Keratinocyte (primary cell): ENCODE results near the gene SPRTN. TPM values are rescaled to one million over a fixed set of nuclear protein-coding genes. Genes with fewer than 3 reads are reported as not detected.
A peak's percentile ranks its signal among the peaks of the same experiment; 100 is the strongest.

Experiments
- DNase-seq: peaks from one replicate; pipeline ENCODE4 v3.0.0-alpha.2; 2011; ENCODE audit warnings: low read depth, missing footprints, low spot score
- FAIRE-seq: peaks from 2 replicates; lab custom pipeline; 2011; peaks lifted over from hg19 to GRCh38; lab: Jason Lieb, UNC
- H2AFZ ChIP-seq: 2 replicates; pipeline ENCODE4 v1.6.0; 2012; ENCODE audit warnings: low read length, control low read depth, inconsistent platforms; ENCODE audit not compliant: control insufficient read depth
- H3K27ac ChIP-seq: 2 replicates; pipeline ENCODE4 v1.5.1; 2011; ENCODE audit warnings: low read length; ENCODE audit not compliant: control insufficient read depth, insufficient read depth
- H3K27me3 ChIP-seq: 3 replicates; pipeline ENCODE4 v1.6.0; 2011; ENCODE audit warnings: low read length; ENCODE audit not compliant: control insufficient read depth, insufficient read depth; ENCODE audit errors: extremely low read depth
- H3K36me3 ChIP-seq, 2 experiments: 2 replicates in 1 of 2; 3 replicates in 1 of 2; pipeline ENCODE4 v1.5.1; 2011; ENCODE audit warnings: low read length in 2 of 2, mild to moderate bottlenecking in 1 of 2; ENCODE audit not compliant: control insufficient read depth in 2 of 2, insufficient read depth in 2 of 2; ENCODE audit errors: extremely low read depth in 1 of 2
- H3K4me1 ChIP-seq: 3 replicates; pipeline ENCODE4 v1.5.1; 2011; ENCODE audit warnings: low read length; ENCODE audit not compliant: control insufficient read depth, insufficient read depth; ENCODE audit errors: extremely low read depth
- H3K4me2 ChIP-seq: 3 replicates; pipeline ENCODE4 v1.6.0; 2011; ENCODE audit warnings: low read depth, low read length; ENCODE audit not compliant: control insufficient read depth, insufficient read depth; ENCODE audit errors: extremely low read depth
- H3K4me3 ChIP-seq, 3 experiments: fragments of 200-600 bp in 1 of 3; sonication (generic) in 1 of 3; 2 replicates in 2 of 3; 3 replicates in 1 of 3; pipeline ENCODE4 v1.5.1; 2011 to 2016; ENCODE audit warnings: low read length in 3 of 3, mild to moderate bottlenecking in 3 of 3, control low read depth in 2 of 3, inconsistent platforms in 1 of 3, low read depth in 1 of 3, mixed read lengths in 1 of 3, mixed run types in 1 of 3, moderate library complexity in 1 of 3; ENCODE audit not compliant: control insufficient read depth in 2 of 3, insufficient read depth in 2 of 3; ENCODE audit errors: extremely low read depth in 1 of 3
- H3K79me2 ChIP-seq: 2 replicates; pipeline ENCODE4 v1.6.0; 2012; ENCODE audit warnings: low read length; ENCODE audit not compliant: control insufficient read depth, insufficient read depth
- H3K9ac ChIP-seq: 3 replicates; pipeline ENCODE4 v1.6.0; 2011; ENCODE audit warnings: low read length; ENCODE audit not compliant: control insufficient read depth, insufficient read depth; ENCODE audit errors: extremely low read depth
- H3K9me1 ChIP-seq: 3 replicates; pipeline ENCODE4 v1.6.0; 2011; ENCODE audit warnings: low read length; ENCODE audit not compliant: control insufficient read depth, insufficient read depth; ENCODE audit errors: extremely low read depth
- H3K9me3 ChIP-seq: 2 replicates; pipeline ENCODE4 v1.5.1; 2012; ENCODE audit warnings: low read depth, low read length; ENCODE audit not compliant: control insufficient read depth
- H4K20me1 ChIP-seq: 3 replicates; pipeline ENCODE4 v1.6.0; 2011; ENCODE audit warnings: low read length; ENCODE audit not compliant: control insufficient read depth, insufficient read depth; ENCODE audit errors: extremely low read depth
- EZH2 ChIP-seq: IDR thresholded peaks from one replicate; pipeline ENCODE4 v1.6.1; 2012; ENCODE audit warnings: inconsistent platforms, mild to moderate bottlenecking, low read length, moderate library complexity
- dilution Hi-C: fragments of 300-500 bp; cut with MboI; formaldehyde crosslinking; loops from one replicate; pipeline ENCODE4 v1.7.0; 2020; ENCODE audit warnings: low sequenced_read_pairs; ENCODE audit not compliant: extremely low pct_ligation_motif_present
- polyA plus RNA-seq, 5 experiments: library from polyadenylated mRNA; depleted of rRNA in 3 of 5; stranded (reverse) in 3 of 5; stranded (forward) in 1 of 5; unstranded in 1 of 5; fragments of >200 nt; gene quantifications; 1 replicate in 1 of 5; 2 replicates in 3 of 5; 3 replicates in 1 of 5; pipeline versions ENCODE4 v1.2.1 to v1.2.3, GENCODE V29; 2011 to 2012; ENCODE audit warnings: missing spikeins in 2 of 5, low read depth in 1 of 5, low replicate concordance in 1 of 5
- TF ChIP-seq, protein P1 (sequence below), 3 experiments: IDR thresholded peaks in 1 of 3; conservative IDR thresholded peaks in 1 of 3; optimal IDR thresholded peaks in 1 of 3; 2 replicates in 2 of 3; 3 replicates in 1 of 3; pipeline versions ENCODE3 to v1.5.1; 2011; ENCODE audit warnings: low read length in 3 of 3, mild to moderate bottlenecking in 3 of 3, moderate library complexity in 2 of 3, control low read depth in 1 of 3, inconsistent platforms in 1 of 3; ENCODE audit not compliant: insufficient read depth in 2 of 3; ENCODE audit errors: extremely low read depth in 1 of 3

The SPRTN gene
- polyA plus RNA-seq, 1 donor (not counting 4 experiments of a cell fraction or from before 2014, with no cell fraction given), result 17.4 TPM

DNA sequence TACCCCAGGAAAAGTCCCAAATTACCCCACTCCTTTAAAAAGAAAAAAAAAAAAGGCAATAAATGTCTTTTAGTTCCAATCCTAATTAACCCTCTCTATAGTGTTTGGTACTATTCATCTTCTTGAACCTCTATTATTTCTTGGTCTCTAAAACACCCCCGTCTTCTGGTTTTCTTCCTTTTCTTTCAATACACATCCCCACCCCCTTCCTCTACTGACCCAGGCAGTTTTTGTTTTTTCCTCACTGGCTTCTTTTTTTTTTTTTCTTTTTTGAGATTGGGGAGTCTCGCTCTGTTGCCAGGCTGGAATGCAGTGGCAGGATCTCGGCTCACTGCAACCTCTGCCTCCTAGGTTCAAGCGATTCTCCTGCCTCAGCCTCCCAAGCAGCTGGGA is 57.9 kb downstream of the SPRTN start:
- H4K20me1 ChIP-seq, result no peaks in the 10 kb centered on the region
- H3K4me1 ChIP-seq, result peaks cover 28% of the 10 kb centered on the region
- H3K9ac ChIP-seq, result peak overlapping the region; percentile 63
- DNase-seq, result no peak
- H3K4me3 ChIP-seq, result peak overlapping the region in 2 of 3 experiments; percentile 56 to 60
- dilution Hi-C loops, result no loop called here
- no peak overlapping the region for H2AFZ ChIP-seq
- no peaks in the 10 kb centered on the region for H3K9me3 ChIP-seq
- peak overlapping the region; percentile 82 for H3K27ac ChIP-seq
- H3K79me2 ChIP-seq, result peaks cover 33% of the 10 kb centered on the region
- H3K4me2 ChIP-seq, result peak overlapping the region; percentile 90
- no peak for FAIRE-seq
- H3K27me3 ChIP-seq, result no peaks in the 10 kb centered on the region
- TF ChIP-seq, protein P1, sequence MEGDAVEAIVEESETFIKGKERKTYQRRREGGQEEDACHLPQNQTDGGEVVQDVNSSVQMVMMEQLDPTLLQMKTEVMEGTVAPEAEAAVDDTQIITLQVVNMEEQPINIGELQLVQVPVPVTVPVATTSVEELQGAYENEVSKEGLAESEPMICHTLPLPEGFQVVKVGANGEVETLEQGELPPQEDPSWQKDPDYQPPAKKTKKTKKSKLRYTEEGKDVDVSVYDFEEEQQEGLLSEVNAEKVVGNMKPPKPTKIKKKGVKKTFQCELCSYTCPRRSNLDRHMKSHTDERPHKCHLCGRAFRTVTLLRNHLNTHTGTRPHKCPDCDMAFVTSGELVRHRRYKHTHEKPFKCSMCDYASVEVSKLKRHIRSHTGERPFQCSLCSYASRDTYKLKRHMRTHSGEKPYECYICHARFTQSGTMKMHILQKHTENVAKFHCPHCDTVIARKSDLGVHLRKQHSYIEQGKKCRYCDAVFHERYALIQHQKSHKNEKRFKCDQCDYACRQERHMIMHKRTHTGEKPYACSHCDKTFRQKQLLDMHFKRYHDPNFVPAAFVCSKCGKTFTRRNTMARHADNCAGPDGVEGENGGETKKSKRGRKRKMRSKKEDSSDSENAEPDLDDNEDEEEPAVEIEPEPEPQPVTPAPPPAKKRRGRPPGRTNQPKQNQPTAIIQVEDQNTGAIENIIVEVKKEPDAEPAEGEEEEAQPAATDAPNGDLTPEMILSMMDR (optimal IDR thresholded peaks at IDR 0.05 in 1 of 3, IDR thresholded peaks at IDR 0.05 in 1 of 3, conservative IDR thresholded peaks at IDR 0.05 in 1 of 3; ENCODE audit: extremely low read depth in 1 of 3, insufficient read depth in 2 of 3, low read length in 3 of 3), result no peak
- no peaks in the 10 kb centered on the region for H3K36me3 ChIP-seq
- no peaks in the 10 kb centered on the region for H3K9me1 ChIP-seq

DNA sequence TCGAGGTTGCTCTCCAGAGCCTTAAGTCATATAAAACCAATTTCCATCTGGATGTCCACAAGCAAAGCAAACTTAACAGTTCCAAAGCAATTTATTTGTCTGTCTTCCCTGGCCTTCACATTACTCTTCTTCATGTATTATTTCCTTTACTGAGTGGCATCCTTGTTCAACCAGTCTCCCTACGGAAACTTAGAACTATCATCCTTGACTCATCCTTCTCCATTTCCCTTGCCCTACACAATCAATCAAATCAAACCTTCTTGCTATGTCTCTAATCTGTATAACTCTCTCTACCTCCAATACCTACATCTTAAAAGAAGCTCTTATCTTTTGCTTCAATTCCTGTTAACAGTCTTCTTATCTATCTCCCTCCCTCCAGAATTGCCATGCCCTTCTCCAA is 58.5 kb downstream of the SPRTN start:
- no peak overlapping the region for H3K9ac ChIP-seq
- H3K27ac ChIP-seq, result peak overlapping the region; percentile 82
- H3K79me2 ChIP-seq, result peaks cover 29% of the 10 kb centered on the region
- H3K4me2 ChIP-seq, result peak overlapping the region; percentile 90
- H3K27me3 ChIP-seq, result no peaks in the 10 kb centered on the region
- H3K4me1 ChIP-seq, result peaks cover 28% of the 10 kb centered on the region
- no peaks in the 10 kb centered on the region for H3K9me3 ChIP-seq
- H3K36me3 ChIP-seq, result no peaks in the 10 kb centered on the region
- no peak overlapping the region for H2AFZ ChIP-seq
- DNase-seq, result no peak
- TF ChIP-seq EZH2, result no peak
- TF ChIP-seq, protein P1 (optimal IDR thresholded peaks at IDR 0.05 in 1 of 3, IDR thresholded peaks at IDR 0.05 in 1 of 3, conservative IDR thresholded peaks at IDR 0.05 in 1 of 3; ENCODE audit: extremely low read depth in 1 of 3, insufficient read depth in 2 of 3, low read length in 3 of 3), result no peak
- H4K20me1 ChIP-seq, result no peaks in the 10 kb centered on the region
- dilution Hi-C loops, result no loop called here
- H3K4me3 ChIP-seq, result no peak overlapping the region
- no peaks in the 10 kb centered on the region for H3K9me1 ChIP-seq
- peak; percentile 46 for FAIRE-seq
